ENCODE data around the gene SEMA3F. TPM values are rescaled to one million over a fixed set of nuclear protein-coding genes. Genes with fewer than 3 reads are reported as not detected.

The SEMA3F gene
- total RNA-seq, 1 donor from 2014 or later, result 10.2 TPM

DNA sequence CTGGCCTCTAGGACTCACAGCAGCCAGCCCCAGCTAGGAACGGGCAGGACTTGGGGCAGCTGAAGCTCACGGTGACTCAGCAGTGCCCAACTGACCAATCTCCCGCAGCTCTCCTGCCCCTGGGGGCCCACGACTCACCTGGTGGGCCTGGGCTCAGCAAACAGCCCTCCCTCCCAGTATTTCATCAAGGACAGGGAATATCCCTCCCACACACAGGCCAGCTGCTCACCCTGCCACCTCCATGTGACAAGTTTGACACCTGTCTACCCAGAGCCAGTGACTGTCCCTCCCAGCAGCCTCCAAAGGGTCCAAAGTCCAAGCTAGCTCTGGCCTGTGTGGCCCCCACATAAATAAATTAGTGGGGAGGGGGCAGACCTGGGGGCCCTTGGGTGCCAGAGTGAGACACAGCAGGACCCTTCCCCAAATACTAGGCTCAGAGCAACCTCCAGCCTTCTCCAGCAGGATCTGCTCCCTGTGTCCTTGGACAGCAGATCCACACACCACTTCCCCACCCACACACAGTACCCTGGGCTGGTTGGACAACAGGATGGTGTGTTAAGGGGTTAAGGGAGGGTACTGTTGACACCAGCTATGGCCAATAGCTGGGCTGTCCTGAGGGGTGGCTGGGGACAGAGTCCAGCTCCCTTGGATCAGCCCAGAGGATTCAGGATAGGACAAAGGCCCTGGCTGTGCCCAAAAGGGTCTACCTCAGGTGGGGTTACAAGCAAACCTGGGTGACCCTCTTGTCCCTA lies 40.6 kb downstream of the SEMA3F start:
- Histone ChIP-seq H3K4me3 (no peak overlapping the region), H3K36me3 (no peaks in the 10 kb centered on the region), H3K27ac (replicated peaks) (no peak overlapping the region), H3K27me3 (ENCODE audit: low read depth) (peaks cover 76% of the 10 kb centered on the region), H3K9me3 (replicated peaks) (no peaks in the 10 kb centered on the region), H3K4me1 (peaks cover 23% of the 10 kb centered on the region)
- intact Hi-C loops (cut with micrococcal nuclease), result loop anchor here (10.0 kb wide), 1 partner anchor 79 kb away; the partner anchor contains the start of gene LSMEM2
- TF ChIP-seq, protein P1, sequence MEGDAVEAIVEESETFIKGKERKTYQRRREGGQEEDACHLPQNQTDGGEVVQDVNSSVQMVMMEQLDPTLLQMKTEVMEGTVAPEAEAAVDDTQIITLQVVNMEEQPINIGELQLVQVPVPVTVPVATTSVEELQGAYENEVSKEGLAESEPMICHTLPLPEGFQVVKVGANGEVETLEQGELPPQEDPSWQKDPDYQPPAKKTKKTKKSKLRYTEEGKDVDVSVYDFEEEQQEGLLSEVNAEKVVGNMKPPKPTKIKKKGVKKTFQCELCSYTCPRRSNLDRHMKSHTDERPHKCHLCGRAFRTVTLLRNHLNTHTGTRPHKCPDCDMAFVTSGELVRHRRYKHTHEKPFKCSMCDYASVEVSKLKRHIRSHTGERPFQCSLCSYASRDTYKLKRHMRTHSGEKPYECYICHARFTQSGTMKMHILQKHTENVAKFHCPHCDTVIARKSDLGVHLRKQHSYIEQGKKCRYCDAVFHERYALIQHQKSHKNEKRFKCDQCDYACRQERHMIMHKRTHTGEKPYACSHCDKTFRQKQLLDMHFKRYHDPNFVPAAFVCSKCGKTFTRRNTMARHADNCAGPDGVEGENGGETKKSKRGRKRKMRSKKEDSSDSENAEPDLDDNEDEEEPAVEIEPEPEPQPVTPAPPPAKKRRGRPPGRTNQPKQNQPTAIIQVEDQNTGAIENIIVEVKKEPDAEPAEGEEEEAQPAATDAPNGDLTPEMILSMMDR (IDR thresholded peaks at IDR 0.05; ENCODE audit: borderline replicate concordance), result no peak
- DNase-seq, result no peak

DNA sequence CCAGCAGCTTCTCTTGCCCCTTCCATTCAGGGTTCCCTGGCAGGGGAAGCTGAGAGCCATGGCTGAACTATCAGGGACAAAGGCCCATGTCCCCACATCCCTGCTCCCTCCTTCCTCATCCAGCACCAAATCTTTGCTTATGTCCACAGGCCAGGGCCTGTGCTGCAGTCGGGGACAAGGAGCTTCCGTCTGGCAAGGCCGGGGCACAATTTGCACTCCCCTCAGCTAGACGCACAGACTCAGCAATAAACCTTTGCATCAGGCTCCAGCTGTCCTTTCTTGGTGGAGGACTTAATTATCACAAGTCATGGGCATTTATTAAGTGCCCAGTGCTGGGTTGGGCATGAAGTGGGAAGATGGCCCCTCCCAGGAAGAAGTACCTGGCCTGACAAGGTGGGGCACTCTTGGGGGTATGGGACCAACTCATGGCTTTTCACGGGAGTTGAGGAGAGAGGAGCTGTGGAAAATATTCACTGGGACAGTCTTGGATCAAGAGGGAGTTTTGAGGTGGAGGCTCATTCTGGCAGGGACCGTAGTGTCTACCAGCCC lies 41.2 kb downstream of the SEMA3F start:
- DNase-seq, result no peak
- H3K36me3 ChIP-seq, result no peaks in the 10 kb centered on the region
- H3K4me3 ChIP-seq, result no peak overlapping the region
- TF ChIP-seq, protein P1 (IDR thresholded peaks at IDR 0.05; ENCODE audit: borderline replicate concordance), result no peak
- intact Hi-C loops (cut with micrococcal nuclease), result loop anchor here (10.0 kb wide), 1 partner anchor 78 kb away; the partner anchor contains the start of gene LSMEM2
- peaks cover 78% of the 10 kb centered on the region for H3K27me3 ChIP-seq (ENCODE audit: low read depth)
- H3K27ac ChIP-seq (replicated peaks), result no peak overlapping the region
- peaks cover 23% of the 10 kb centered on the region for H3K4me1 ChIP-seq
- H3K9me3 ChIP-seq (replicated peaks), result no peaks in the 10 kb centered on the region

DNA sequence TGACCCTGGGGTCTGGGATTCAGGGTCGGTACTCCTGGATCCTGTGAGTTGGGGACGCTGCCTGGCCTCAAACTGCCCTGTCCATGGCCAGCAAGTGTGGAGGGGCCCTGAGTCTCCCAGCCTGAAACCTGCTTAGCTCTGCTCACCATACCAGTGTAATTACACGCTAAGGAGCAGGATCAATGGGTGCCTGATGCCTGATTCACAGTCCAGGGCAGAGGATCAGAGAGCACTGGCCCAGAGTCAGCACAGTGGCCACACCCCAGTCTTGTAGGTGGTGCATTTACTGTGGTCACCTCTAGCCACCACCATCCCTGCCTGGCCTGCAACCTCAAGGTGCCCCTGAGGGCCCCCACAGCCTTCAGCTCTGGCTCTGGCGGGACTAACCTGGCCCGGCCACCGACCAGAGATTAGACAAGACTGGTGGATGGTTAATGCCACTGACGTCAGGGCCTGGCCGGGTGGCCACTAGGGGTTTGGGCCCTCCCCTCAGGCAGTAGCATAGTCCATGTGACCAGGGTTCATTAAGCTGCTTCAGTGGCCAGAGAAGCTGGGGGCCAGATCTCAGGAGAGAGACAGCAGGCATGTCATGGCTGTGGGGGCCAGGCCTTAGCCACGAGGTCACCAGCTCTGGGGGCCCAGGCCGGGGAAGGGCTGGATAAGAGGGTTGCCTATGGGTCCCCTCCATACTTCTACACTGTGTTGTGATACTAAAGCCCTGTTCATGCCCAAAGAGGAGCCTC lies 46.6 kb downstream of the SEMA3F start:
- Histone ChIP-seq H3K9me3 (replicated peaks) (no peaks in the 10 kb centered on the region), H3K4me1 (peaks cover 25% of the 10 kb centered on the region), H3K27me3 (ENCODE audit: low read depth) (peaks cover 76% of the 10 kb centered on the region), H3K36me3 (no peaks in the 10 kb centered on the region), H3K27ac (replicated peaks) (no peak overlapping the region), H3K4me3 (no peak overlapping the region)
- TF ChIP-seq, protein P1 (IDR thresholded peaks at IDR 0.05; ENCODE audit: borderline replicate concordance), result no peak
- intact Hi-C loops (cut with micrococcal nuclease), result no loop called here
- no peak for DNase-seq

DNA sequence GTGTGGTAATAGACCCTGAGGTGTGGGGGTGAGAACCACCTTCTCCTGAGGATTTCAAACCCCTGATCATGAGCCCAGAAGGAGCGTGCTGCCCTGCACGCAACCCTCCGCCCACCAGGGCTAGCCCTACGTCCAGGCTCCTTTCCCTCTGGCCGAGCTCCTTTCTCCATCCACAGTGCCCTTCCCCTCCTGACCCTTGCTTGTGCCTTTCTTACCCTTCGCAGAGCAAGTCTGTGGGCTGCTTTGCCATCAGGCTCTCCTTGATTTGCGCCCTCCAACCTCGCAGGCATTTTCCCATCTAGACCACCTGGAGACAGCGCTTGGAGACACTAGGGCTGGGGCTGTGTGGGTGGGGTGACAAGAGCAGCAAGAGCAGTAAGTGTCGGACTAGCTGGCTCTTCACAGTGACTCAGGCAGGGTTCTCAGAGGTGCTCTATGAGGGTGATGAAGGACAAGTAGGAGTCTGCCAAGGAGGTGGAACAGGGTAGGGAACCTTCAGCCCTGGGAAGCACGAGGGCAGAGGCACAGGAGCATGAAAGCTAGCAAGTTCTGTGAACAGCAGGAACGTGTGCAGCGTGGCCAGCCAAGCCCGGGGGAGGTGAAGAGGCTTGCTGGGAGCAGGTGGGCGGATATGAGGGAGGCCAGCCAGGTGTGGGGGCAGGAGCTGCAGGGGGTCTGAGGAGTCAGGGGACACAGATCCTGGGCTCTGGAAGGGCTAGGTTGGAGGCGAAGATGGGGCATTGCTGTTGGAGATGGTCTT lies 47.4 kb downstream of the SEMA3F start:
- Histone ChIP-seq H3K27ac (replicated peaks) (no peak overlapping the region), H3K27me3 (ENCODE audit: low read depth) (peaks cover 76% of the 10 kb centered on the region), H3K36me3 (no peaks in the 10 kb centered on the region), H3K9me3 (replicated peaks) (no peaks in the 10 kb centered on the region), H3K4me1 (peaks cover 30% of the 10 kb centered on the region), H3K4me3 (no peak overlapping the region)
- TF ChIP-seq, protein P1 (IDR thresholded peaks at IDR 0.05; ENCODE audit: borderline replicate concordance), result no peak
- DNase-seq, result no peak
- intact Hi-C loops (cut with micrococcal nuclease), result no loop called here

All from left ventricle myocardium inferior (tissue), 1 donor.